Chondrocyte (in vitro differentiated cells): ENCODE data around the gene PAX2. TPM values are rescaled to one million over a fixed set of nuclear protein-coding genes. Genes with fewer than 3 reads are reported as not detected.

Experiments used
- DNase-seq: peaks from one replicate; pipeline ENCODE4 v3.0.0; 2021; ENCODE audit warnings: mixed read lengths, low spot score
- H3K27ac Mint-ChIP-seq: one replicate; pipeline ENCODE4 v1.8.0; 2021; ENCODE audit warnings: mild to moderate bottlenecking, moderate library complexity, mixed read lengths; ENCODE audit not compliant: unreplicated experiment
- H3K27me3 Mint-ChIP-seq: 2 replicates; pipeline ENCODE4 v1.8.0; 2021; ENCODE audit warnings: low read depth, mixed read lengths
- H3K36me3 Mint-ChIP-seq: 2 replicates; pipeline ENCODE4 v1.8.0; 2021; ENCODE audit warnings: low read depth, mixed read lengths
- H3K4me1 Mint-ChIP-seq: 2 replicates; pipeline ENCODE4 v1.8.0; 2021; ENCODE audit warnings: low read depth, mild to moderate bottlenecking, mixed read lengths
- H3K4me3 Mint-ChIP-seq: one replicate; pipeline ENCODE4 v1.8.0; 2021; ENCODE audit warnings: mild to moderate bottlenecking, moderate library complexity, mixed read lengths; ENCODE audit not compliant: unreplicated experiment
- H3K9me3 Mint-ChIP-seq: 2 replicates; pipeline ENCODE4 v1.8.0; 2021; ENCODE audit warnings: low read depth, mixed read lengths
- total RNA-seq: library from RNA; stranded (reverse); gene quantifications from 3 replicates; pipeline ENCODE4 v1.2.1, GENCODE V29; 2021
- TF ChIP-seq, protein P1 (sequence below): fragments of 200-600 bp; sonication (generic); IDR thresholded peaks from 2 replicates; pipeline ENCODE4 v1.5.0; 2021; ENCODE audit warnings: antibody characterized with exemption, mild to moderate bottlenecking, moderate library complexity

The PAX2 gene
- total RNA-seq, 1 donor from 2014 or later = 0.62 TPM

DNA sequence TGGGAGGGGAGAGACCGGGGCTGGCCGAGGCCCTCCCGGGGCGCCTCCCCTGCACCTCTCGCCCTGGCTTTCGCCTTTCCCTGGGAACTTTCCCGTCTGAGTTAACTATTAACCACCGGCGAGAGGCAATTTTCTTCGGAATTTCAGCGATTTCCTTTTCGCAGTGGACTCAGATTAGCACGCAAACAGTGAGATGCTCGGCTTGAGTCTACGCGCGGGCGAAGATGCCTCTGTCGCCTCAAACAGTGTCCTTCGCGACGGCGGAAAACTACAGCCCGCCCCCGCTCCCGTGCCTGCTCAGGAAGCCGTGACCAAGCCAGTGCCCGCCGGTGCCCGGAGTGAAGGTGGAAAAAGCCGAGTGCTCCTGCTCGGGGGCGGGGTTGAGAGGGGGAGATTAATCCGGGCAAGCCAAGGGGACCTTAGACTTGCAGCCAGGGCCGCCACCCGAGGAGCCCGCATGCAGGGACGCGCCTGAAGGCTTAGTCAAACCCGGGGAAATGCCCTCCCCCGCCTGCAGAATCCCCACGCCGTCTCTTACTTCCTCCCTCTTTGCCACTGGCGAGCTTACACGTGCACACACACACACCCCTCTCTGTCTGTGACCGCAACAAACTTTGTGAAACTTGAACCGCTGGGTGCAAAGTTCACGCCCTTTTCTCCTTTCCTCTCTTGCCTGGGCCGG is 14.5 kb upstream of the PAX2 start:
- H3K9me3 Mint-ChIP-seq = no peaks in the 10 kb centered on the region
- peak overlapping the region; percentile 65 for H3K27ac Mint-ChIP-seq
- peaks cover 83% of the 10 kb centered on the region for H3K27me3 Mint-ChIP-seq
- DNase-seq = no peak
- peaks cover 2% of the 10 kb centered on the region for H3K36me3 Mint-ChIP-seq
- TF ChIP-seq, protein P1, sequence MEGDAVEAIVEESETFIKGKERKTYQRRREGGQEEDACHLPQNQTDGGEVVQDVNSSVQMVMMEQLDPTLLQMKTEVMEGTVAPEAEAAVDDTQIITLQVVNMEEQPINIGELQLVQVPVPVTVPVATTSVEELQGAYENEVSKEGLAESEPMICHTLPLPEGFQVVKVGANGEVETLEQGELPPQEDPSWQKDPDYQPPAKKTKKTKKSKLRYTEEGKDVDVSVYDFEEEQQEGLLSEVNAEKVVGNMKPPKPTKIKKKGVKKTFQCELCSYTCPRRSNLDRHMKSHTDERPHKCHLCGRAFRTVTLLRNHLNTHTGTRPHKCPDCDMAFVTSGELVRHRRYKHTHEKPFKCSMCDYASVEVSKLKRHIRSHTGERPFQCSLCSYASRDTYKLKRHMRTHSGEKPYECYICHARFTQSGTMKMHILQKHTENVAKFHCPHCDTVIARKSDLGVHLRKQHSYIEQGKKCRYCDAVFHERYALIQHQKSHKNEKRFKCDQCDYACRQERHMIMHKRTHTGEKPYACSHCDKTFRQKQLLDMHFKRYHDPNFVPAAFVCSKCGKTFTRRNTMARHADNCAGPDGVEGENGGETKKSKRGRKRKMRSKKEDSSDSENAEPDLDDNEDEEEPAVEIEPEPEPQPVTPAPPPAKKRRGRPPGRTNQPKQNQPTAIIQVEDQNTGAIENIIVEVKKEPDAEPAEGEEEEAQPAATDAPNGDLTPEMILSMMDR = no peak
- H3K4me1 Mint-ChIP-seq = peaks cover 38% of the 10 kb centered on the region
- peak overlapping the region; percentile 71 for H3K4me3 Mint-ChIP-seq

- Mint-ChIP-seq H3K27me3 (peaks cover 79% of the 10 kb centered on the region), H3K36me3 (peaks cover 2% of the 10 kb centered on the region), H3K4me3 (peak overlapping the region; percentile 71), H3K27ac (peak overlapping the region; percentile 6), H3K4me1 (peaks cover 38% of the 10 kb centered on the region), H3K9me3 (no peaks in the 10 kb centered on the region)
- TF ChIP-seq, protein P1 = no peak
- DNase-seq = no peak
These were observed 13.8 kb upstream of the PAX2 start for GRCh38 chr10:100731407-100732240.

- H3K27me3 Mint-ChIP-seq = peaks cover 83% of the 10 kb centered on the region
- H3K4me1 Mint-ChIP-seq = peaks cover 38% of the 10 kb centered on the region
- no peak overlapping the region for H3K27ac Mint-ChIP-seq
- H3K9me3 Mint-ChIP-seq = no peaks in the 10 kb centered on the region
- H3K36me3 Mint-ChIP-seq = peaks cover 2% of the 10 kb centered on the region
- DNase-seq = no peak
- TF ChIP-seq, protein P1 = no peak
- H3K4me3 Mint-ChIP-seq = no peak overlapping the region
These were observed 13.2 kb upstream of the PAX2 start for GRCh38 chr10:100732241-100732596.

DNA sequence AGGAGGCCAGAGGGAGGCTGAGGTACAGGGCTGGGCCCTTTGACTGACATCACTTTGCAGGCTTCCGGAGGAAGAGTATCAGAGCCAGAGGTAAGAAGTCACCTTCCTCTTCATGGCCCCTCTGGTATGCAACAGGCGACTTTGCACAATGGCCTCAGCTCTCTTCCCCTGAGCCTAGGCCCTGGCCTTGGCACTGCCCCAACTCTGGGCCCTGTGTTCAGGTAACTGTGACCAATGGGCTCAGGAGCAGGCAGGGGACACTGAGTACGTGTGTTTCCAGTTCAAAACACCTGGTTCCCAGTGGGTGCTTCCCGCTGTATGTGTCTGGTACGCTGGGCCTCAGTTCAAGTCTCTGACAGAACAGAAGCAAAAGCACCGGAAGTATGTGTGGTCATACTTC is 12.1 kb upstream of the PAX2 start:
- peaks cover 84% of the 10 kb centered on the region for H3K27me3 Mint-ChIP-seq
- peaks cover 41% of the 10 kb centered on the region for H3K4me1 Mint-ChIP-seq

More for the DNA sequence above, 12.1 kb upstream of the PAX2 start:
- peaks cover 2% of the 10 kb centered on the region for H3K36me3 Mint-ChIP-seq
- H3K27ac Mint-ChIP-seq = no peak overlapping the region
- H3K4me3 Mint-ChIP-seq = no peak overlapping the region
- H3K9me3 Mint-ChIP-seq = no peaks in the 10 kb centered on the region
- TF ChIP-seq, protein P1 = no peak
- no peak for DNase-seq
